Measurements from ENCODE around the gene FGF11. TPM values are rescaled to one million over a fixed set of nuclear protein-coding genes. Genes with fewer than 3 reads are reported as not detected.

Gene FGF11
- total RNA-seq, 1 donor from 2014 or later, result 22.4 TPM

DNA sequence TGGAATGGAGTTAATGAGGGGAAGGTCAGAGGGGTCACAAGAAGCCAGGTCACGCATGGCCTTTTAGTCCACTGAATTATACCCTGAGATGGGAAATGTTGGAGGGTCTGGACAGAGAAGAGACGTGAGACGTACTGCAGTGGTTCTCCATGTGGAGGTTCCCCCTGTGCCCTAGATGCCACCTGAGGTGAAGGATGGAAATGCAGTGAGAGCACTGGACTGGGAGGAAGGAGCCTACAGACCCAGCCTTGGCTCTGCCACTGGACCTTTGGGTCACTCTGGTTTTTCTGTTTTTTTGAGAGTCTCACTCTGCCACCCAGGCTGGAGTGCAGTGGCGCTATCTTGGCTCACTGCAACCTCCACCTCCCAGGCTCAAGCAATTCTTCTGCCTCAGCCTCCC, 43.2 kb upstream of the FGF11 start:
- Histone ChIP-seq H3K9me3 (ENCODE audit: insufficient read depth, low read depth, low read length) (no peaks in the 10 kb centered on the region), H4K20me1 (ENCODE audit: insufficient read depth, low read length) (peaks cover 10% of the 10 kb centered on the region), H3K27me3 (ENCODE audit: insufficient read depth, low read length) (no peaks in the 10 kb centered on the region), H3K4me1 (ENCODE audit: insufficient read depth, low read length) (peaks cover 13% of the 10 kb centered on the region), H3K79me2 (ENCODE audit: insufficient read depth, low read length) (peaks cover 18% of the 10 kb centered on the region), H3K36me3 (ENCODE audit: insufficient read depth, low read length) (peaks cover 12% of the 10 kb centered on the region), H2AFZ (ENCODE audit: low read depth, low read length) (no peak overlapping the region), H3K4me2 (ENCODE audit: low read length) (no peak overlapping the region), H3K9ac (ENCODE audit: low read length) (no peak overlapping the region), H3K4me3 (ENCODE audit: insufficient read depth, low read depth, low read length) (no peak overlapping the region), H3K27ac (ENCODE audit: low read depth, low read length) (no peak overlapping the region)
- no peak for DNase-seq (ENCODE audit: low read depth)
- Mint-ChIP-seq H3K36me3 (ENCODE audit: low read depth, unreplicated experiment) (peaks cover 12% of the 10 kb centered on the region), H3K9me3 (ENCODE audit: unreplicated experiment) (no peaks in the 10 kb centered on the region), H3K27ac (ENCODE audit: unreplicated experiment) (no peak overlapping the region), H3K27me3 (ENCODE audit: low read depth, unreplicated experiment) (no peaks in the 10 kb centered on the region), H3K4me1 (ENCODE audit: low read depth, unreplicated experiment) (peaks cover 7% of the 10 kb centered on the region), H3K4me3 (ENCODE audit: unreplicated experiment) (no peak overlapping the region)
- no peak for TF ChIP-seq EZH2 (IDR thresholded peaks at IDR 0.05; ENCODE audit: insufficient read depth, low read length)
- TF ChIP-seq, protein P1, sequence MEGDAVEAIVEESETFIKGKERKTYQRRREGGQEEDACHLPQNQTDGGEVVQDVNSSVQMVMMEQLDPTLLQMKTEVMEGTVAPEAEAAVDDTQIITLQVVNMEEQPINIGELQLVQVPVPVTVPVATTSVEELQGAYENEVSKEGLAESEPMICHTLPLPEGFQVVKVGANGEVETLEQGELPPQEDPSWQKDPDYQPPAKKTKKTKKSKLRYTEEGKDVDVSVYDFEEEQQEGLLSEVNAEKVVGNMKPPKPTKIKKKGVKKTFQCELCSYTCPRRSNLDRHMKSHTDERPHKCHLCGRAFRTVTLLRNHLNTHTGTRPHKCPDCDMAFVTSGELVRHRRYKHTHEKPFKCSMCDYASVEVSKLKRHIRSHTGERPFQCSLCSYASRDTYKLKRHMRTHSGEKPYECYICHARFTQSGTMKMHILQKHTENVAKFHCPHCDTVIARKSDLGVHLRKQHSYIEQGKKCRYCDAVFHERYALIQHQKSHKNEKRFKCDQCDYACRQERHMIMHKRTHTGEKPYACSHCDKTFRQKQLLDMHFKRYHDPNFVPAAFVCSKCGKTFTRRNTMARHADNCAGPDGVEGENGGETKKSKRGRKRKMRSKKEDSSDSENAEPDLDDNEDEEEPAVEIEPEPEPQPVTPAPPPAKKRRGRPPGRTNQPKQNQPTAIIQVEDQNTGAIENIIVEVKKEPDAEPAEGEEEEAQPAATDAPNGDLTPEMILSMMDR (IDR thresholded peaks at IDR 0.05; ENCODE audit: insufficient read depth, low read depth, low read length), result no peak
- no peak for FAIRE-seq

DNA sequence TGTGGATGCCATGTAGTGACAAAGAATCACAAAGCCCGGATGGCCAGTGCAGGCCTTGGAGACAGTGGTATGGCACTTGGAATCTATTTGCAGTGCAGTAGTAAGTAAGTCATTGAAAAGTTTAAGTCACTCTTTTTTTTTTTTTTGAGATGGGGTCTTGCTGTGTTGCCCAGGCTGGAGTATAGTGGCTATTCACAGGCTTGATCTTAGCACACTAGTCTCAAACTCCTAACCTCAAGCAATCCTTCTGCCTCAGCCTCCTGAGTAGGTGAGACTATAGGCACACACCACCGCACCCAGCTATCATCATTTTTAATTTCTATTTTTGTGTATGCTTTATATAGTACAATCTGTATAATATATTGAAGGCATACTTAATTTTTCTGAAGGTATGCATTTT, 40.7 kb upstream of the FGF11 start:
- no peaks in the 10 kb centered on the region for H3K9me3 Mint-ChIP-seq (ENCODE audit: unreplicated experiment)
- H3K4me2 ChIP-seq (ENCODE audit: low read length), result no peak overlapping the region
- TF ChIP-seq EZH2 (IDR thresholded peaks at IDR 0.05; ENCODE audit: insufficient read depth, low read length), result no peak
- FAIRE-seq, result no peak
- no peak overlapping the region for H3K27ac ChIP-seq (ENCODE audit: low read depth, low read length)
- H3K4me3 Mint-ChIP-seq (ENCODE audit: unreplicated experiment), result peak overlapping the region; percentile 11
- H3K27ac Mint-ChIP-seq (ENCODE audit: unreplicated experiment), result no peak overlapping the region
- no peak overlapping the region for H2AFZ ChIP-seq (ENCODE audit: low read depth, low read length)
- peaks cover 12% of the 10 kb centered on the region for H3K4me1 Mint-ChIP-seq (ENCODE audit: low read depth, unreplicated experiment)
- peaks cover 14% of the 10 kb centered on the region for H3K4me1 ChIP-seq (ENCODE audit: insufficient read depth, low read length)
- no peaks in the 10 kb centered on the region for H3K27me3 ChIP-seq (ENCODE audit: insufficient read depth, low read length)
- H3K9ac ChIP-seq (ENCODE audit: low read length), result no peak overlapping the region
- no peaks in the 10 kb centered on the region for H3K36me3 ChIP-seq (ENCODE audit: insufficient read depth, low read length)
- peaks cover 4% of the 10 kb centered on the region for H4K20me1 ChIP-seq (ENCODE audit: insufficient read depth, low read length)
- H3K79me2 ChIP-seq (ENCODE audit: insufficient read depth, low read length), result peaks cover 14% of the 10 kb centered on the region
- no peak for DNase-seq (ENCODE audit: low read depth)
- no peaks in the 10 kb centered on the region for H3K27me3 Mint-ChIP-seq (ENCODE audit: low read depth, unreplicated experiment)
- peaks cover 4% of the 10 kb centered on the region for H3K36me3 Mint-ChIP-seq (ENCODE audit: low read depth, unreplicated experiment)
- H3K9me3 ChIP-seq (ENCODE audit: insufficient read depth, low read depth, low read length), result no peaks in the 10 kb centered on the region
- no peak overlapping the region for H3K4me3 ChIP-seq (ENCODE audit: insufficient read depth, low read depth, low read length)

DNA sequence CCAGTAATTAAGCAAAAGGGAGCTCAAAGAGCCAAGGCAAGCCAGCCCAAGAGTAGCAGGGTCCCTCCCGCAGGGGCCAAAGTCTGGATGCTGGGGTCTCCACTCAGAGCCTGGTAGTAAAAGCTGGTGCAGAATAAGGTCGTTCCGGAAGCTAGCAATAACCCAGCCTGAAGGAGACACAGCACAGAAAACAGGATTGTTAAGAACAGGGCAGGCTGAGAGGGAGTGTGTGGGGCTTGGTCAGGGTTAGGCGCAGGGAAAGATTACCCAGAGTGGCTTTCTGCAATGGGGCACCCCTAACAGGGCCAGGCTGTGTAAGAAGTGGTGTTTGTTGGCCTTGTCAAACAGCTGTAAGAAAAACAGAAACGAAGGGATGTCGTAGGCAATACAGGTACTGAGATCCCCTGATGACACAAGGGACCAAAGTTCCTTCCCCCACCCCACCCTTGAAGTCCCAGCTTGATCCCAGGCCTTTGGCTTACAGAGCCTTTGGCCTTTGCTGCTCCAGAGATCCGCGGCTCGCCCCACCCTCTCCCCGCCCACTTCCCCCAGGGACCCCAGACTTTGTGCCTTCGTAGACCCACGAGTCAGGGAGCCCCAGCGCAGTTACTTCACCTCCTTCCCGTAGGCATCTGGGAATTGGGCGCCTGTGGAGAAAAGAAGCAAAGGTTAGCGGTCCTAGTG, 36.1 kb upstream of the FGF11 start:
- H3K4me1 Mint-ChIP-seq (ENCODE audit: low read depth, unreplicated experiment), result peaks cover 18% of the 10 kb centered on the region

More for the DNA sequence above, 36.1 kb upstream of the FGF11 start:
- H3K4me3 Mint-ChIP-seq (ENCODE audit: unreplicated experiment), result peak overlapping the region; percentile 88
- H3K9me3 Mint-ChIP-seq (ENCODE audit: unreplicated experiment), result no peaks in the 10 kb centered on the region
- FAIRE-seq (no peak), DNase-seq (ENCODE audit: low read depth) (no peak)
- H4K20me1 ChIP-seq (ENCODE audit: insufficient read depth, low read length), result peaks cover 20% of the 10 kb centered on the region
- no peaks in the 10 kb centered on the region for H3K9me3 ChIP-seq (ENCODE audit: insufficient read depth, low read depth, low read length)
- peak overlapping the region; percentile 77 for H3K27ac Mint-ChIP-seq (ENCODE audit: unreplicated experiment)
- no peaks in the 10 kb centered on the region for H3K27me3 Mint-ChIP-seq (ENCODE audit: low read depth, unreplicated experiment)
- H3K9ac ChIP-seq (ENCODE audit: low read length), result peak overlapping the region; percentile 72
- H3K36me3 Mint-ChIP-seq (ENCODE audit: low read depth, unreplicated experiment), result peaks cover 4% of the 10 kb centered on the region
- H3K4me3 ChIP-seq (ENCODE audit: insufficient read depth, low read depth, low read length), result peak overlapping the region; percentile 72
- H3K36me3 ChIP-seq (ENCODE audit: insufficient read depth, low read length), result no peaks in the 10 kb centered on the region
- H2AFZ ChIP-seq (ENCODE audit: low read depth, low read length), result peak overlapping the region; percentile 31
- H3K27ac ChIP-seq (ENCODE audit: low read depth, low read length), result peak overlapping the region; percentile 53
- no peak for TF ChIP-seq EZH2 (IDR thresholded peaks at IDR 0.05; ENCODE audit: insufficient read depth, low read length)
- TF ChIP-seq, protein P1 (IDR thresholded peaks at IDR 0.05; ENCODE audit: insufficient read depth, low read depth, low read length), result no peak
- peaks cover 24% of the 10 kb centered on the region for H3K79me2 ChIP-seq (ENCODE audit: insufficient read depth, low read length)
- peak overlapping the region; percentile 93 for H3K4me2 ChIP-seq (ENCODE audit: low read length)
- H3K27me3 ChIP-seq (ENCODE audit: insufficient read depth, low read length), result no peaks in the 10 kb centered on the region
- H3K4me1 ChIP-seq (ENCODE audit: insufficient read depth, low read length), result peaks cover 13% of the 10 kb centered on the region
